Activated naive CD8-positive, alpha-beta T cell treated with anti-CD3 and anti-CD28 coated beads, Interleukin-2, amount 50 U/mL, for 16 hours (primary cell): ENCODE measurements around the gene RRP1.
"Not testable (repeated sequence)": the region's sequence is repeated elsewhere in the genome, so short reads cannot be mapped to it uniquely, and the experiment has no call there.

Experiments
- DNase-seq: peaks from one replicate; pipeline ENCODE4 v3.0.0-alpha.2; 2020; ENCODE audit warnings: low read depth, low spot score

RRP1 gene

GRCh38 chr21:43815991-43816390 is 26.6 kb downstream of the RRP1 start:
- no peak for DNase-seq

GRCh38 chr21:43816611-43817071 is 27.3 kb downstream of the RRP1 start:
- DNase-seq: no peak

GRCh38 chr21:43817157-43818086 is 28.0 kb downstream of the RRP1 start:
- no peak for DNase-seq

- no peak for DNase-seq
Observed at GRCh38 chr21:43818685-43819084, 29.3 kb downstream of the RRP1 start.

- no peak for DNase-seq
Observed at GRCh38 chr21:43819511-43820405, 30.4 kb downstream of the RRP1 start.

- DNase-seq: no peak
Observed at GRCh38 chr21:43820466-43820865, 31.1 kb downstream of the RRP1 start.

GRCh38 chr21:43822166-43822565 is 32.8 kb downstream of the RRP1 start:
- DNase-seq: not testable (repeated sequence)

GRCh38 chr21:43822741-43823140 is 33.4 kb downstream of the RRP1 start:
- not testable (repeated sequence) for DNase-seq

GRCh38 chr21:43824333-43825241 is 35.2 kb downstream of the RRP1 start:
- DNase-seq: no peak

- DNase-seq: no peak
Observed at GRCh38 chr21:43825242-43825935, 36.0 kb downstream of the RRP1 start.

GRCh38 chr21:43825936-43826622 is 36.7 kb downstream of the RRP1 start:
- no peak for DNase-seq

- no peak for DNase-seq
Observed at GRCh38 chr21:43826623-43826974, 37.2 kb downstream of the RRP1 start.

GRCh38 chr21:43827015-43827611 is 37.7 kb downstream of the RRP1 start:
- no peak for DNase-seq

- no peak for DNase-seq
Observed at GRCh38 chr21:43829161-43829560, 39.8 kb downstream of the RRP1 start.

GRCh38 chr21:43829575-43830119 is 40.3 kb downstream of the RRP1 start:
- no peak for DNase-seq

GRCh38 chr21:43832158-43832550 is 42.8 kb downstream of the RRP1 start:
- no peak for DNase-seq

GRCh38 chr21:43832648-43833047 is 43.3 kb downstream of the RRP1 start:
- DNase-seq: no peak

- DNase-seq: no peak
Observed at GRCh38 chr21:43834146-43834905, 44.9 kb downstream of the RRP1 start.

GRCh38 chr21:43835050-43835449 is 45.7 kb downstream of the RRP1 start:
- no peak for DNase-seq
